Fibroblast of peridontal ligament (primary cell): Measurements from ENCODE around the gene SORCS1.
A peak's percentile ranks its signal among the peaks of the same experiment; 100 is the strongest.

Source experiments
- DNase-seq: peaks from one replicate; pipeline ENCODE4 v3.0.0-alpha.2; 2010; ENCODE audit errors: extremely low read depth

The SORCS1 gene

DNA sequence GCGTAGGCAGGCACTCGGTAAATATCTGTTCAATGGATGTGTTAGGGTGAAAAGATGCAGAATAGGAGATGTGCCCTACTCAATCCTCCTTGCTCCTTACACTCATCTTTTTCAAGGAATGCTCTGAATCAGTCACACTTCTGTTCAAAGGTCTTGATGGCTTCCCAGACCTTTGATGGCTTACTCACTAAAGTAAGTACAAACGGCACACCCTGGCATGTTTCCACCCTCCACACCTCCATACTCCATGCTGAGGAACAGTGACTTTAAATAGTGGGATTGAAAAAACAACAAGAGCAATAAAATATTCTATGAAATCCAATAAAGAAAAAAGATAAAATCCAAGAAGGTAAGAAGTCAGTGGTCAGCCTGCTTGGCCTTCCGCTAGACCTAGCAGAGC is 569.2 kb downstream of the SORCS1 start:
- DNase-seq: no peak

DNA sequence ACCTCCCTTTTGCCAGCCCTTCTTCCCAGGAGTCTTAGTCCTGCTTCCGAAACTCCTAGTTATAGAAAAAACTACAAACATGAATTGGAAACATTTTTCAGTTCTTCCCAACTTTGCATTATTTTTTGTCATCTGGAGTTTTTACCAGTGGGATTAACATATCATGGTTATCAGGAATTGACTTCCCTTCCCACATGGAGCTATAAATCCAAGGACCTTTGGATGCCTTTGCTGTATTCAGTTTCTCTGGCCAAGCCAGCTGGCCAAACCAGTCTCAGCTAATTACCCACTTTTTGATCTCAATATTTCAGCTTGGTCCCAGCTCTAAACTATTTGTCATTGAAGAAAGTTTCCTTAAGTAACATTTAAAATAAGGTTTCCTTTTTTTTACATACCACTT is 570.6 kb downstream of the SORCS1 start:
- no peak for DNase-seq

GRCh38 chr10:106592396-106592795 is 572.1 kb downstream of the SORCS1 start:
- DNase-seq: no peak

GRCh38 chr10:106582291-106582690 is 582.2 kb downstream of the SORCS1 start:
- peak; percentile 22 for DNase-seq

DNA sequence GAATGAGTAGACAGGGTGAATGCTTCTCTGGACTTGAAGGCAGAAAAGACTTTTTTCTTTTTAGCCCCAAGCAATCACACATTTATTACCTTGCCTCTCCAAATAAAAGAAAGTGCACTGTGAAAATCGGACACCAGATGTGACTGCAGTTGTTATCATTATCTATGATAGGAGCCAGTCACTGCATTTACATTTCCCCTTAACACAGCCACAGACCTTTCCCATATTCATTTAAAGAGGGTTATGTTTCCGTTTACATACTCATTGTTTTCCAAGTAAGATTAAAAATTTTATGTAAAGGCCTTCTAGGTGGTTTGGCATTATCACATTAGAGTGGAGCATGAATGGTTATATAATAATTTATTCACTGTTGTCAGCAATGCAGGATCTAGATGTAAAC is 586.8 kb downstream of the SORCS1 start:
- no peak for DNase-seq

GRCh38 chr10:106577266-106577665 is 587.2 kb downstream of the SORCS1 start:
- DNase-seq: no peak

DNA sequence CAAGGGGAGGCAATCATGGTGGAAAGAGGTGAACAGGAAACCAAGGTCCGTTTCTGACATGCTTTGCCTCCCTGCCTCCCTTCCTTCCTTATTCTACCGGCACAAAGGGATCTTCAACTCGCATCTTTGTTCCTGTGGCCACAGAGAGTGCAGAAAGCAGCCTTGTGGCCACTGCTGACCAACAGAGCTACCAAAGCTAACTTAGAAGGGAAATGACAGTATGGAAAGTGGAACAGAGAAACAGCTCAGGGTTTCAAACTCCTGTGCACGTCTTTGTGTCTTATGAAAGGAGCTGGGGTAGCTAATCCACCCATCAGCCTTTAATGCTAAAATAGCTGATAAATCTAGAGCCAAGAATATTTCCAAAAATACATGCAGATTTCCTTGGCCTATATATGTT is 588.0 kb downstream of the SORCS1 start:
- DNase-seq: no peak

DNA sequence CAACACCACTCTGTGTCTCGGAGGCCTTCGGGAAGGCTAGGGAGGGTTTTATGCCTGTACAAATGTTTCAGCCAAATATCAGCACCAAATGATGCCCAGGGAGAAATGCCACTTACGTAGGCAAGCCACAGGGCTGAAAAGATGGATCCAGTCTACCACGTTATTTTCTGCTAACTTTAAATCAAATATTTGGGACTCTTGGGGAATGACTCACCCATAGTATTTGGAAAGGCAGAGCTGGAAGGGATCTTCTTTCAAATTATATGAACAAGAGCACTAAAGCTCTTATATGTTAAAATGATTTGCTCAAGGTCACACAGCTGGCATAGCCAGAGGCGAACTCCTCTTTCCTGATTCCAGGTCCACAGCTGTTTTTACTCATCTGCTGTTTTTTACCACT is 591.4 kb downstream of the SORCS1 start:
- peak; percentile 95 for DNase-seq

- peak; percentile 80 for DNase-seq
Measured at GRCh38 chr10:106571192-106571946, 593.1 kb downstream of the SORCS1 start.

DNA sequence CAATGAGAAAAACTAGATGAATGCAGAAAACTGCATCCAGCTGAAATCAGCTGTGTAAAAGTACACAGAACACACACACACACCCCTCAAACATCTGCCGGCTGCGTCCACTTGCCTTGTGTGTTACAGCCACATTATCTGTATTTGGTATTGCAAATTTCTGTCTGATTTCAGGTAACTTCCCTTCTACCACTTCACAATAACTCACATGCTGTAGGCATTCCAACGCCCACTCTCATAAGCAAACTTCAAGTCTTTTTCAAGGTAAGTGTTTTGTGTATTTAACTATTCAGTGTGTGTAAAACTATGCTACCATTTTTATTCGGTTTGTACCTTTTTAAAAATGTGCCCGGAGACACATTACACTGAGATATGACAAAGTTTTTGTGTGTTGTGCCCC is 594.2 kb downstream of the SORCS1 start:
- DNase-seq: no peak

GRCh38 chr10:106567629-106568028 is 596.9 kb downstream of the SORCS1 start:
- DNase-seq: no peak

- peak; percentile 27 for DNase-seq
Measured at GRCh38 chr10:106566873-106567272, 597.6 kb downstream of the SORCS1 start.

- peak; percentile 70 for DNase-seq
Measured at GRCh38 chr10:106565546-106565945, 599.0 kb downstream of the SORCS1 start.

- no peak for DNase-seq
Measured at GRCh38 chr10:106563384-106563783, 601.1 kb downstream of the SORCS1 start.

DNA sequence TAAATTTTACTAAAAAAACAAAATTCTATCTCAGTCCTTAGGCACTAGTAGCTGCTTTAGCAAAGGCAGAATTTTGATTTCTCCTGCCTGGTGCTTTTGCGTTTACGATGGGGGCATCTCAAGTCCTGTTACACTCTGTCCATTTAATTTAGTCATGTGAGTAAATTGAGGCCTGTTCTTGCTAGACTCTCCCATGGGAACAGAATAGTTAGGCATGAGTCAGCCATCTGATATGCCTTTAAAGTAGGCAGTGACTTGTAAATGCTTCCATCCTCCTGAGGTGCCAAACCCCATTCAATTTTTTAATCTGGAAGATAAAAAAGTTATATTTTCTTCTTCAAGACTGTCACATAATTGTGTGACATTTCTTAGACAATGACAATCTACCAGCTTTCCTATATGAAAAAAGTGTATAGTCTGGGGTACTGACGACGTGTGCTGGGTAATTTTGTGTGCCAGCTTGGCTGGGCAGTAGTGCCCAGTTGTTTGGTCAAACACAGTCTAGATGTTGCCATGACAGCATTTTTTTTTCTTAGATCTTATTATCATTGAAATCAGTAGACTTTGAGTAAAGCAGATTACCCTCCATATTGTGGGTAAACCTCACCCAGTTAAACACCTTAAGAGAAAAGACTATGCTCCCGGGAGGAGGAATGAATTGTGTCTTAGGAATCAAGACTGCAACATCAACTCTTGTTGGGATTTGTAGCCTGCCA is 603.4 kb downstream of the SORCS1 start:
- peak; percentile 88 for DNase-seq

- no peak for DNase-seq
Measured at GRCh38 chr10:106559442-106559841, 605.1 kb downstream of the SORCS1 start.

GRCh38 chr10:106557951-106558733 is 606.4 kb downstream of the SORCS1 start:
- peak; percentile 71 for DNase-seq

GRCh38 chr10:106557053-106557452 is 607.5 kb downstream of the SORCS1 start:
- peak; percentile 49 for DNase-seq

- DNase-seq: no peak
Measured at GRCh38 chr10:106555599-106555998, 608.9 kb downstream of the SORCS1 start.

- DNase-seq: no peak
Measured at GRCh38 chr10:106551501-106552062, 612.9 kb downstream of the SORCS1 start.

DNA sequence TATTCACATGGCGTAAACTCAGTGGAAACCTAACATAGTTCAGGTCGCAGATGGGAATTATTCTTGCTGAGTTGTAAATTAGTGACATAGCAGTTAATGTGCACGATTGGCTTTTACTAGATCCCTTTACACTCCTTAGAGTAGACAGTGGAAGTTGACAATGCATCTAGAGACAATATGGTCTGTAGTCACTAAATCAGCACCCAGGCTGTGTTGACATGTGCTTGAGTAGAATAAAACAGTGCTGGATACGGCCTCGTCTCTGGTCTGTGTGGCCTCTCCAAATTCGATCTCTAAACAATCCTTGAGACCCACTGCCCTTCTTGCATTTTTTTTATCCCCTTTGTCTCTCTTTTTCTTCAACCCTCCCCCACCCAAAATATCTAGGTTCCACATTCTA is 615.7 kb downstream of the SORCS1 start:
- DNase-seq: no peak

DNA sequence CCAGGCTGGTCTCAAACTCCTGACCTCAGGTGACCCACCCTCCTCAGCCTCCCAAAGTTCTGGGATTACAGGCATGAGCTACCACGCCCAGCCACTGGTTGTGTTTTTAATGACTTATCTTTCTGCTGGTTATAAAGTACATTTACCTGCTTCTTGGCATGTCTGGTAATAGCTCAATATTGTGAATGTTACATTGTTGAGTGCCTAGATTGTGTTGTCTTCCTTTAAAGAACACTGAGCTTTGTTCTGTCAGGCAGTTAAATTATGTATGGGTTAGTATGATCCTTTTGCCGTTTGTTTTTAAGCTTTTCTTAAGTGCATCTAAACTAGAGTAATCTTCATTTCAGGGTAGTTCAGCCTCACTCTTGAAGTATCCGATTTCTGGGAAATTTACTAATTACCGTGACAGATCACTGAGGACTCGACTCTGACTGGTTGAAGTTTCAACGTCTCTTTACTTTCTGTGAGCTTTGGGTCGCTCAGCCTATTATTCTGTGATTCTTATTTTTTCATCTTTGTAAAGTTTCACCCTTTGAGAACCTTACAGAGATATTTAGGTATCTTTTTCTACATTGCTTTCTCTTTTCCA is 617.4 kb downstream of the SORCS1 start:
- DNase-seq: no peak
